Activated CD4-positive, alpha-beta T cell treated with anti-CD3 and anti-CD28 coated beads for 24 hours (primary cell): Measurements from ENCODE around the gene ST3GAL3.

Experiments used
- DNase-seq, 2 donors: peaks; one replicate each; pipeline ENCODE4 v3.0.0-alpha.2; 2020; ENCODE audit warnings: low read depth in 2 of 2

The ST3GAL3 gene

GRCh38 chr1:43707190-43708001 lies at the start of gene ST3GAL3:
Gene ST3GAL3, plus strand, starts transcription at chr1:43707536. Its CDS starts 28,727 bp downstream, at chr1:43736263.
- peak; percentile 90 to 92 for DNase-seq

- DNase-seq: no peak
These were observed 47.8 kb upstream of the ST3GAL3 start for GRCh38 chr1:43659212-43660166.

- DNase-seq: no peak
These were observed 47.0 kb upstream of the ST3GAL3 start for GRCh38 chr1:43660355-43660754.

- DNase-seq: no peak
These were observed 43.0 kb upstream of the ST3GAL3 start for GRCh38 chr1:43664369-43664768.

GRCh38 chr1:43666608-43667007 lies 40.7 kb upstream of the ST3GAL3 start:
- no peak for DNase-seq

- no peak for DNase-seq
These were observed 38.4 kb upstream of the ST3GAL3 start for GRCh38 chr1:43668956-43669355.

- no peak for DNase-seq
These were observed 37.5 kb upstream of the ST3GAL3 start for GRCh38 chr1:43669878-43670277.

GRCh38 chr1:43671193-43671592 lies 36.1 kb upstream of the ST3GAL3 start:
- DNase-seq: no peak

GRCh38 chr1:43671626-43672330 lies 35.6 kb upstream of the ST3GAL3 start:
- DNase-seq: no peak

GRCh38 chr1:43673261-43673660 lies 34.1 kb upstream of the ST3GAL3 start:
- DNase-seq: no peak

GRCh38 chr1:43678940-43679339 lies 28.4 kb upstream of the ST3GAL3 start:
- no peak for DNase-seq

GRCh38 chr1:43683560-43683959 lies 23.8 kb upstream of the ST3GAL3 start:
- no peak for DNase-seq

GRCh38 chr1:43686801-43687200 lies 20.5 kb upstream of the ST3GAL3 start:
- no peak for DNase-seq

- no peak for DNase-seq
These were observed 19.8 kb upstream of the ST3GAL3 start for GRCh38 chr1:43687301-43688108.

GRCh38 chr1:43688109-43688387 lies 19.3 kb upstream of the ST3GAL3 start:
- DNase-seq: no peak

GRCh38 chr1:43688594-43689000 lies 18.7 kb upstream of the ST3GAL3 start:
- no peak for DNase-seq

GRCh38 chr1:43689289-43689688 lies 18.0 kb upstream of the ST3GAL3 start:
- no peak for DNase-seq

- DNase-seq: no peak
These were observed 15.2 kb upstream of the ST3GAL3 start for GRCh38 chr1:43691871-43692815.

GRCh38 chr1:43693371-43693770 lies 14.0 kb upstream of the ST3GAL3 start:
- no peak for DNase-seq

- no peak for DNase-seq
These were observed 8.1 kb upstream of the ST3GAL3 start for GRCh38 chr1:43699281-43699680.
